CD4-positive, alpha-beta T cell (primary cell): ENCODE data around the gene OPN1LW. TPM values are rescaled to one million over a fixed set of nuclear protein-coding genes. Genes with fewer than 3 reads are reported as not detected.

Experiments
- ATAC-seq: fragments of 200-7000 bp; cut with Tn5 transposase; one replicate; pipeline ENCODE4 v1.10.0; 2022; ENCODE audit warnings: mild to moderate bottlenecking; ENCODE audit not compliant: poor library complexity
- CTCF ChIA-PET: fragments of 350-600 bp; sonication (Branson Sonifier 250); formaldehyde crosslinking; loops from one replicate; lab custom pipeline; 2021; ENCODE audit warnings: antibody characterized with exemption, inconsistent platforms; lab: Charles Lee
- POLR2A ChIA-PET: fragments of 350-600 bp; sonication (Branson Sonifier 250); formaldehyde crosslinking; loops from one replicate; lab custom pipeline; 2021; ENCODE audit warnings: antibody characterized with exemption, inconsistent platforms; lab: Charles Lee
- DNase-seq, 14 experiments: peaks; one replicate each; pipeline ENCODE4 v3.0.0-alpha.2; 2013 to 2020; ENCODE audit warnings: mixed read lengths in 2 of 14
- H3K27ac ChIP-seq, 2 donors: one replicate each; pipeline versions ENCODE4 v1.5.1 to v1.7.0; 2013; ENCODE audit warnings: low read length in 2 of 2, low read depth in 1 of 2, mild to moderate bottlenecking in 1 of 2
- H3K27me3 ChIP-seq, 2 experiments: 1 replicate in 1 of 2; 2 replicates in 1 of 2; pipeline versions ENCODE4 v1.6.1 to v1.7.0; 2013; ENCODE audit warnings: low read length in 2 of 2, control low read depth in 1 of 2, mild to moderate bottlenecking in 1 of 2, moderate library complexity in 1 of 2; ENCODE audit not compliant: insufficient read depth in 2 of 2, control insufficient read depth in 1 of 2
- H3K36me3 ChIP-seq: one replicate; pipeline ENCODE4 v1.6.1; 2013; ENCODE audit warnings: low read length, control low read depth; ENCODE audit not compliant: insufficient read depth
- H3K4me1 ChIP-seq: one replicate; pipeline ENCODE4 v1.6.1; 2013; ENCODE audit warnings: low read length, control low read depth; ENCODE audit not compliant: insufficient read depth
- H3K4me3 ChIP-seq: one replicate; pipeline ENCODE4 v1.5.1; 2013; ENCODE audit warnings: mild to moderate bottlenecking, low read length, moderate library complexity
- H3K9me3 ChIP-seq, 2 experiments: 1 replicate in 1 of 2; 2 replicates in 1 of 2; pipeline versions ENCODE4 v1.6.1 to v1.7.0; 2013; ENCODE audit warnings: low read length in 2 of 2, mild to moderate bottlenecking in 2 of 2, control low read depth in 1 of 2, moderate library complexity in 1 of 2; ENCODE audit not compliant: control insufficient read depth in 1 of 2, insufficient read depth in 1 of 2
- H3K27ac Mint-ChIP-seq: one replicate; pipeline ENCODE4 v1.8.0; 2020; ENCODE audit warnings: mixed read lengths
- H3K27me3 Mint-ChIP-seq: one replicate; pipeline ENCODE4 v1.8.0; 2021; ENCODE audit warnings: mixed read lengths
- H3K36me3 Mint-ChIP-seq: one replicate; pipeline ENCODE4 v1.8.0; 2021; ENCODE audit warnings: low read depth, mixed read lengths
- H3K4me1 Mint-ChIP-seq: one replicate; pipeline ENCODE4 v1.8.0; 2021; ENCODE audit warnings: low read depth, mixed read lengths
- H3K4me3 Mint-ChIP-seq: one replicate; pipeline ENCODE4 v1.8.0; 2020; ENCODE audit warnings: mild to moderate bottlenecking, mixed read lengths
- H3K9me3 Mint-ChIP-seq: one replicate; pipeline ENCODE4 v1.8.0; 2020; ENCODE audit warnings: mixed read lengths
- intact Hi-C, 2 experiments: fragments of 100-400 bp; cut with DNase I in 1 of 2; cut with micrococcal nuclease in 1 of 2; formaldehyde crosslinking; loops; one replicate each; pipeline versions ENCODE4 v1.15.1 to v1.9.0; 2023 to 2025; cut with DNase I, micrococcal nuclease
- total RNA-seq, 174 experiments: library from RNA in 2 of 174; stranded (reverse) in 2 of 174; gene quantifications; one replicate each; pipeline ENCODE4 v1.2.3 and lab custom pipeline; 2021 to 2026
- TF ChIP-seq, protein P1 (sequence below): fragments of 200-600 bp; IDR thresholded peaks from one replicate; pipeline ENCODE4 v1.8.0; 2022; ENCODE audit warnings: antibody characterized with exemption, mild to moderate bottlenecking

Gene OPN1LW
- total RNA-seq, 2 experiments from 2014 or later: not detected

GRCh38 chrX:154136627-154137161, 7.3 kb upstream of the OPN1LW start:
- peaks cover 36% of the 10 kb centered on the region for H3K4me1 ChIP-seq
- Mint-ChIP-seq H3K36me3 (no peaks in the 10 kb centered on the region), H3K9me3 (no peaks in the 10 kb centered on the region), H3K4me1 (peaks cover 23% of the 10 kb centered on the region), H3K27ac (peak overlapping the region; percentile 94), H3K4me3 (peak overlapping the region; percentile 82), H3K27me3 (no peaks in the 10 kb centered on the region)
- no peaks in the 10 kb centered on the region for H3K27me3 ChIP-seq
- ATAC-seq: peak; percentile 62
- DNase-seq: peak; percentile 43 to 86 (median 61)
- H3K4me3 ChIP-seq: peak overlapping the region; percentile 46
- peak overlapping the region; percentile 64 to 85 for H3K27ac ChIP-seq
- H3K36me3 ChIP-seq: no peaks in the 10 kb centered on the region
- CTCF ChIA-PET: interaction anchor here (0.6 to 1.8 kb wide), 4 partner anchors 8 to 125 kb away, joined by 3 to 4 read pairs (median 3); no protein-coding TSS in a partner anchor
- intact Hi-C loops: loop anchor here in 1 of 2 experiments (1.0 kb wide), 1 partner anchor 39 kb away; the partner anchor contains the start of gene MECP2
- POLR2A ChIA-PET: interaction anchor here (1.8 to 2.9 kb wide), 3 partner anchors 13 to 234 kb away, joined by 6 to 20 read pairs (median 10); no protein-coding TSS in a partner anchor
- no peaks in the 10 kb centered on the region for H3K9me3 ChIP-seq
- TF ChIP-seq, protein P1, sequence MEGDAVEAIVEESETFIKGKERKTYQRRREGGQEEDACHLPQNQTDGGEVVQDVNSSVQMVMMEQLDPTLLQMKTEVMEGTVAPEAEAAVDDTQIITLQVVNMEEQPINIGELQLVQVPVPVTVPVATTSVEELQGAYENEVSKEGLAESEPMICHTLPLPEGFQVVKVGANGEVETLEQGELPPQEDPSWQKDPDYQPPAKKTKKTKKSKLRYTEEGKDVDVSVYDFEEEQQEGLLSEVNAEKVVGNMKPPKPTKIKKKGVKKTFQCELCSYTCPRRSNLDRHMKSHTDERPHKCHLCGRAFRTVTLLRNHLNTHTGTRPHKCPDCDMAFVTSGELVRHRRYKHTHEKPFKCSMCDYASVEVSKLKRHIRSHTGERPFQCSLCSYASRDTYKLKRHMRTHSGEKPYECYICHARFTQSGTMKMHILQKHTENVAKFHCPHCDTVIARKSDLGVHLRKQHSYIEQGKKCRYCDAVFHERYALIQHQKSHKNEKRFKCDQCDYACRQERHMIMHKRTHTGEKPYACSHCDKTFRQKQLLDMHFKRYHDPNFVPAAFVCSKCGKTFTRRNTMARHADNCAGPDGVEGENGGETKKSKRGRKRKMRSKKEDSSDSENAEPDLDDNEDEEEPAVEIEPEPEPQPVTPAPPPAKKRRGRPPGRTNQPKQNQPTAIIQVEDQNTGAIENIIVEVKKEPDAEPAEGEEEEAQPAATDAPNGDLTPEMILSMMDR: peak; percentile 75

GRCh38 chrX:154138857-154139256, 5.2 kb upstream of the OPN1LW start:
- CTCF ChIA-PET: no interaction called here
- Mint-ChIP-seq H3K36me3 (no peaks in the 10 kb centered on the region), H3K27ac (peak overlapping the region; percentile 62), H3K4me1 (peaks cover 23% of the 10 kb centered on the region), H3K9me3 (no peaks in the 10 kb centered on the region), H3K4me3 (no peak overlapping the region), H3K27me3 (no peaks in the 10 kb centered on the region)
- no peak for DNase-seq
- TF ChIP-seq, protein P1: no peak
- no peak for ATAC-seq
- POLR2A ChIA-PET: no interaction called here
- no peak overlapping the region for H3K27ac ChIP-seq
- no peaks in the 10 kb centered on the region for H3K9me3 ChIP-seq
- no peaks in the 10 kb centered on the region for H3K36me3 ChIP-seq
- peaks cover 36% of the 10 kb centered on the region for H3K4me1 ChIP-seq
- no peak overlapping the region for H3K4me3 ChIP-seq
- intact Hi-C loops: no loop called here
- H3K27me3 ChIP-seq: no peaks in the 10 kb centered on the region

- H3K4me1 Mint-ChIP-seq: peaks cover 13% of the 10 kb centered on the region
- H3K36me3 Mint-ChIP-seq: no peaks in the 10 kb centered on the region
- Histone ChIP-seq H3K4me1 (peaks cover 30% of the 10 kb centered on the region), H3K27ac (no peak overlapping the region), H3K27me3 (no peaks in the 10 kb centered on the region), H3K9me3 (no peaks in the 10 kb centered on the region), H3K4me3 (no peak overlapping the region), H3K36me3 (no peaks in the 10 kb centered on the region)
- intact Hi-C loops: no loop called here
- no peak overlapping the region for H3K4me3 Mint-ChIP-seq
- no peaks in the 10 kb centered on the region for H3K27me3 Mint-ChIP-seq
- ChIA-PET CTCF (no interaction called here), POLR2A (no interaction called here)
- H3K27ac Mint-ChIP-seq: no peak overlapping the region
- DNase-seq (no peak), ATAC-seq (no peak)
- TF ChIP-seq, protein P1: no peak
- H3K9me3 Mint-ChIP-seq: no peaks in the 10 kb centered on the region
Measured at GRCh38 chrX:154140206-154140605, 3.8 kb upstream of the OPN1LW start.
